ENCODE data around the gene CD99. TPM values are rescaled to one million over a fixed set of nuclear protein-coding genes. Genes with fewer than 3 reads are reported as not detected.
"Not testable (repeated sequence)": the region's sequence is repeated elsewhere in the genome, so short reads cannot be mapped to it uniquely, and the experiment has no call there.

Gene CD99
- total RNA-seq, 1 experiment from 2014 or later = 463 TPM

GRCh38 chrX:2767631-2768455 is 76.7 kb downstream of the CD99 start:
- H3K9me3 ChIP-seq (replicated peaks) = no peaks in the 10 kb centered on the region
- DNase-seq (ENCODE audit: low read depth in 1 of 2, low spot score in 2 of 2) = no peak
- H3K4me1 ChIP-seq (replicated peaks) = no peaks in the 10 kb centered on the region
- no peaks in the 10 kb centered on the region for H3K36me3 ChIP-seq
- H3K27me3 ChIP-seq (replicated peaks) = no peaks in the 10 kb centered on the region
- no peak overlapping the region for H3K27ac ChIP-seq
- no peak overlapping the region for H3K4me3 ChIP-seq

- no peak for DNase-seq (ENCODE audit: low read depth in 1 of 2, low spot score in 2 of 2)
- no peaks in the 10 kb centered on the region for H3K9me3 ChIP-seq (replicated peaks)
- H3K27me3 ChIP-seq (replicated peaks) = no peaks in the 10 kb centered on the region
- H3K4me3 ChIP-seq = no peak overlapping the region
- no peaks in the 10 kb centered on the region for H3K4me1 ChIP-seq (replicated peaks)
- no peak overlapping the region for H3K27ac ChIP-seq
- H3K36me3 ChIP-seq = no peaks in the 10 kb centered on the region
Observed at GRCh38 chrX:2769615-2770014, 78.5 kb downstream of the CD99 start.

GRCh38 chrX:2773166-2774055 is 82.3 kb downstream of the CD99 start:
- H3K4me3 ChIP-seq; H3K9me3 ChIP-seq (replicated peaks); DNase-seq (ENCODE audit: low read depth in 1 of 2, low spot score in 2 of 2); H3K36me3 ChIP-seq; H3K27me3 ChIP-seq (replicated peaks); H3K27ac ChIP-seq; H3K4me1 ChIP-seq (replicated peaks): not testable (repeated sequence)

GRCh38 chrX:2774057-2774456 is 83.0 kb downstream of the CD99 start:
- DNase-seq (ENCODE audit: low read depth in 1 of 2, low spot score in 2 of 2) = no peak
- Histone ChIP-seq H3K9me3 (replicated peaks) (no peaks in the 10 kb centered on the region), H3K27me3 (replicated peaks) (no peaks in the 10 kb centered on the region), H3K4me3 (no peak overlapping the region), H3K36me3 (no peaks in the 10 kb centered on the region), H3K27ac (no peak overlapping the region), H3K4me1 (replicated peaks) (no peaks in the 10 kb centered on the region)

GRCh38 chrX:2774776-2775175 is 83.7 kb downstream of the CD99 start:
- no peaks in the 10 kb centered on the region for H3K4me1 ChIP-seq (replicated peaks)
- H3K27ac ChIP-seq = no peak overlapping the region
- H3K36me3 ChIP-seq = no peaks in the 10 kb centered on the region
- no peak for DNase-seq (ENCODE audit: low read depth in 1 of 2, low spot score in 2 of 2)
- no peaks in the 10 kb centered on the region for H3K9me3 ChIP-seq (replicated peaks)
- no peak overlapping the region for H3K4me3 ChIP-seq
- H3K27me3 ChIP-seq (replicated peaks) = no peaks in the 10 kb centered on the region

GRCh38 chrX:2780472-2781225 is 89.6 kb downstream of the CD99 start:
- H3K27me3 ChIP-seq (replicated peaks); DNase-seq (ENCODE audit: low read depth in 1 of 2, low spot score in 2 of 2); H3K27ac ChIP-seq; H3K4me1 ChIP-seq (replicated peaks); H3K4me3 ChIP-seq; H3K9me3 ChIP-seq (replicated peaks); H3K36me3 ChIP-seq: not testable (repeated sequence)

GRCh38 chrX:2781226-2781571 is 90.1 kb downstream of the CD99 start:
- no peak overlapping the region for H3K4me3 ChIP-seq
- DNase-seq (ENCODE audit: low read depth in 1 of 2, low spot score in 2 of 2) = no peak
- H3K27me3 ChIP-seq (replicated peaks) = no peaks in the 10 kb centered on the region
- H3K9me3 ChIP-seq (replicated peaks) = no peaks in the 10 kb centered on the region
- H3K36me3 ChIP-seq = no peaks in the 10 kb centered on the region
- no peak overlapping the region for H3K27ac ChIP-seq
- no peaks in the 10 kb centered on the region for H3K4me1 ChIP-seq (replicated peaks)

GRCh38 chrX:2781698-2782097 is 90.6 kb downstream of the CD99 start:
- H3K9me3 ChIP-seq (replicated peaks) = no peaks in the 10 kb centered on the region
- no peak for DNase-seq (ENCODE audit: low read depth in 1 of 2, low spot score in 2 of 2)
- no peaks in the 10 kb centered on the region for H3K4me1 ChIP-seq (replicated peaks)
- no peaks in the 10 kb centered on the region for H3K27me3 ChIP-seq (replicated peaks)
- H3K27ac ChIP-seq = no peak overlapping the region
- no peak overlapping the region for H3K4me3 ChIP-seq
- no peaks in the 10 kb centered on the region for H3K36me3 ChIP-seq

- Histone ChIP-seq H3K4me3 (no peak overlapping the region), H3K27ac (no peak overlapping the region), H3K27me3 (replicated peaks) (no peaks in the 10 kb centered on the region), H3K36me3 (no peaks in the 10 kb centered on the region), H3K4me1 (replicated peaks) (no peaks in the 10 kb centered on the region), H3K9me3 (replicated peaks) (no peaks in the 10 kb centered on the region)
- DNase-seq (ENCODE audit: low read depth in 1 of 2, low spot score in 2 of 2) = no peak
Observed at GRCh38 chrX:2782171-2782570, 91.1 kb downstream of the CD99 start.

- DNase-seq (ENCODE audit: low read depth in 1 of 2, low spot score in 2 of 2) = no peak
- no peak overlapping the region for H3K4me3 ChIP-seq
- no peaks in the 10 kb centered on the region for H3K36me3 ChIP-seq
- no peaks in the 10 kb centered on the region for H3K4me1 ChIP-seq (replicated peaks)
- H3K27ac ChIP-seq = no peak overlapping the region
- H3K27me3 ChIP-seq (replicated peaks) = no peaks in the 10 kb centered on the region
- no peaks in the 10 kb centered on the region for H3K9me3 ChIP-seq (replicated peaks)
Observed at GRCh38 chrX:2782778-2783177, 91.7 kb downstream of the CD99 start.

GRCh38 chrX:2784026-2784425 is 92.9 kb downstream of the CD99 start:
- H3K36me3 ChIP-seq = no peaks in the 10 kb centered on the region
- H3K27me3 ChIP-seq (replicated peaks) = no peaks in the 10 kb centered on the region
- no peaks in the 10 kb centered on the region for H3K4me1 ChIP-seq (replicated peaks)
- H3K9me3 ChIP-seq (replicated peaks) = no peaks in the 10 kb centered on the region
- H3K4me3 ChIP-seq = no peak overlapping the region
- H3K27ac ChIP-seq = no peak overlapping the region
- no peak for DNase-seq (ENCODE audit: low read depth in 1 of 2, low spot score in 2 of 2)

GRCh38 chrX:2785538-2785937 is 94.4 kb downstream of the CD99 start:
- Histone ChIP-seq H3K36me3 (no peaks in the 10 kb centered on the region), H3K27ac (no peak overlapping the region), H3K4me3 (no peak overlapping the region), H3K9me3 (replicated peaks) (no peaks in the 10 kb centered on the region), H3K27me3 (replicated peaks) (no peaks in the 10 kb centered on the region), H3K4me1 (replicated peaks) (no peaks in the 10 kb centered on the region)
- DNase-seq (ENCODE audit: low read depth in 1 of 2, low spot score in 2 of 2) = no peak

GRCh38 chrX:2788980-2789379 is 97.9 kb downstream of the CD99 start:
- no peak for DNase-seq (ENCODE audit: low read depth in 1 of 2, low spot score in 2 of 2)
- H3K36me3 ChIP-seq = no peaks in the 10 kb centered on the region
- no peak overlapping the region for H3K4me3 ChIP-seq
- H3K27ac ChIP-seq = no peak overlapping the region
- H3K4me1 ChIP-seq (replicated peaks) = no peaks in the 10 kb centered on the region
- H3K9me3 ChIP-seq (replicated peaks) = no peaks in the 10 kb centered on the region
- H3K27me3 ChIP-seq (replicated peaks) = no peaks in the 10 kb centered on the region

GRCh38 chrX:2789569-2789968 is 98.5 kb downstream of the CD99 start:
- no peaks in the 10 kb centered on the region for H3K27me3 ChIP-seq (replicated peaks)
- DNase-seq (ENCODE audit: low read depth in 1 of 2, low spot score in 2 of 2) = no peak
- no peak overlapping the region for H3K4me3 ChIP-seq
- no peaks in the 10 kb centered on the region for H3K4me1 ChIP-seq (replicated peaks)
- H3K36me3 ChIP-seq = no peaks in the 10 kb centered on the region
- H3K9me3 ChIP-seq (replicated peaks) = no peaks in the 10 kb centered on the region
- no peak overlapping the region for H3K27ac ChIP-seq

Measured in SJSA1 (cell line).